Measurements from ENCODE around the gene DNAAF8.
"Not testable (repeated sequence)": the region's sequence is repeated elsewhere in the genome, so short reads cannot be mapped to it uniquely, and the experiment has no call there.

DNAAF8 gene

GRCh38 chr16:4728676-4729075 is 5.7 kb upstream of the DNAAF8 start:
- no peak overlapping the region for H3K9ac ChIP-seq (ENCODE audit: insufficient read length, low read depth)
- no peak overlapping the region for H3K4me3 ChIP-seq (ENCODE audit: insufficient read length, low read depth)
- H3K36me3 ChIP-seq (ENCODE audit: insufficient read depth, insufficient read length, low read length) = peaks cover 76% of the 10 kb centered on the region
- no peaks in the 10 kb centered on the region for H3K9me3 ChIP-seq (ENCODE audit: insufficient read depth, low read length)
- no peak for DNase-seq (ENCODE audit: low read depth, low spot score)
- no peaks in the 10 kb centered on the region for H3K27me3 ChIP-seq (ENCODE audit: insufficient read depth, insufficient read length)
- TF ChIP-seq ZNF274 (IDR thresholded peaks at IDR 0.05; ENCODE audit: low read depth, low read length) (no peak), SUZ12 (IDR thresholded peaks at IDR 0.05; ENCODE audit: extremely low read depth, insufficient read depth, insufficient read length) (no peak), YY1 (IDR thresholded peaks at IDR 0.05; ENCODE audit: insufficient read depth, insufficient read length) (no peak)
- H3K4me1 ChIP-seq (ENCODE audit: insufficient read depth, insufficient read length) = no peaks in the 10 kb centered on the region

DNA sequence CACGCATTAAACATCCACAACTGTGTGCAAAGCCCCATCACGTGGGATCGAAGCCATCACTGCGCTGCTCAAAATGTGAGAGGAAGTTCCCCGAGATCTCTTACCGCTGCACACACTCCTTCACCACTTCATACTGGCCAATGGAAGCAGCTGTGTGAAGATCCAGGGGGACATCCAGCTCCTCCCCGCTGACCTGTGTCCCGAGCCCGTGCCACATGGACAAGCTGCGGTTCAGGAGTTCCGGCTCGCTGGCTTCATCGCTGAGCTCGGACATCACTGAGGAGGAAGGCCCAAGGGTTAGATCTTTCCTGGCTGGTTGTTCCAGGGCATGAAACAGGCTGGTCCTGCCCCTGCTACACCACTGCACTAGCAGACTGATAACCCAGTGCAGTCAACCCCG is 4.5 kb upstream of the DNAAF8 start:
- TF ChIP-seq SUZ12 (IDR thresholded peaks at IDR 0.05; ENCODE audit: extremely low read depth, insufficient read depth, insufficient read length) (no peak), ZNF274 (IDR thresholded peaks at IDR 0.05; ENCODE audit: low read depth, low read length) (no peak), YY1 (IDR thresholded peaks at IDR 0.05; ENCODE audit: insufficient read depth, insufficient read length) (no peak)

DNA sequence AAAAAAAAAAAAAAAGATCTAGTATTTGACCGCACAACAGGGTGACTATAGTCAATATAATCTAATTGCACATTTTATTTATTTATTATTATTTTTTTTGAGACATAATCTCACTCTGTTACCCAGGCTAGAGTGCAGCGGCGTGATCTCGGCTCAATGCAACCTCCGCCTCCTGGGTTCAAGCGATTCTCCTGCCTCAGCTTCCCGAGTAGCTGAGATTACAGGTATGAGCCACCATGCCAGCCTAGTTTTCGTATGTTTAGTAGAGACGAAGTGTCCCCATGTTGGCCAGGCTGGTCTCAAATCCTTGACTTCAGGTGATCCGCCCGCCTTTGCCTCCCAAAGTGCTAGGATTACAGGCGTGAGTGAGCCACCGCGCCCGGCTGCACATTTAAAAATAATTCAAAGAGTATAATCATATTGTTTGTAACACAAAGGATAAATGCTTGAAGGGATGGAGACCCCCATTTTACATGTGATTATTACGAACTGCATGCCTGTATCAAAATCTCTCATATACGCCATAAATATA is 1.1 kb upstream of the DNAAF8 start:
- peaks cover 37% of the 10 kb centered on the region for H3K36me3 ChIP-seq (ENCODE audit: insufficient read depth, insufficient read length, low read length)
- peaks cover 6% of the 10 kb centered on the region for H3K4me1 ChIP-seq (ENCODE audit: insufficient read depth, insufficient read length)
- no peaks in the 10 kb centered on the region for H3K27me3 ChIP-seq (ENCODE audit: insufficient read depth, insufficient read length)
- peak overlapping the region; percentile 93 for H3K4me3 ChIP-seq (ENCODE audit: insufficient read length, low read depth)
- no peak for DNase-seq (ENCODE audit: low read depth, low spot score)
- H3K9ac ChIP-seq (ENCODE audit: insufficient read length, low read depth) = peak overlapping the region; percentile 96
- no peaks in the 10 kb centered on the region for H3K9me3 ChIP-seq (ENCODE audit: insufficient read depth, low read length)
- TF ChIP-seq ZNF274 (IDR thresholded peaks at IDR 0.05; ENCODE audit: low read depth, low read length) = no peak
- TF ChIP-seq YY1 (IDR thresholded peaks at IDR 0.05; ENCODE audit: insufficient read depth, insufficient read length) = no peak
- no peak for TF ChIP-seq SUZ12 (IDR thresholded peaks at IDR 0.05; ENCODE audit: extremely low read depth, insufficient read depth, insufficient read length)

More for the DNA sequence above, 4.5 kb upstream of the DNAAF8 start:
- H3K4me3 ChIP-seq (ENCODE audit: insufficient read length, low read depth) = no peak overlapping the region
- H3K4me1 ChIP-seq (ENCODE audit: insufficient read depth, insufficient read length) = no peaks in the 10 kb centered on the region
- H3K9me3 ChIP-seq (ENCODE audit: insufficient read depth, low read length) = no peaks in the 10 kb centered on the region
- no peak for DNase-seq (ENCODE audit: low read depth, low spot score)
- peaks cover 65% of the 10 kb centered on the region for H3K36me3 ChIP-seq (ENCODE audit: insufficient read depth, insufficient read length, low read length)
- no peak overlapping the region for H3K9ac ChIP-seq (ENCODE audit: insufficient read length, low read depth)
- no peaks in the 10 kb centered on the region for H3K27me3 ChIP-seq (ENCODE audit: insufficient read depth, insufficient read length)

DNA sequence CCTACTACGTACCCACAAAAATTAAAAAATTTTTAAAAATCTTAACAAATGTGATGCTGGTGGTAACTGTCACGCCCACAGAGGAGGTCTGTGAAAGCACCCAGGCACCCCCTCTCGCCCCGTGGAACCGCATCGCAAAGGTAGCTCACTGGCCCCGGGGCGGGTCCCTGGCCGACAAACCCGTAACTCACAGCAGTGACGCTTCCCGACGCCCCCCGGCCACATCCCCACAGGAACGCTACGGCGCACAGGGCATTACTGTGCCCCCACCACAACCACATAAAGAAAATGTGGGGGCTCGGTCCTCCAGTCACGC is 632 bp upstream of the DNAAF8 start:
- Histone ChIP-seq H3K9ac (ENCODE audit: insufficient read length, low read depth) (peak overlapping the region; percentile 96), H3K4me1 (ENCODE audit: insufficient read depth, insufficient read length) (peaks cover 6% of the 10 kb centered on the region), H3K36me3 (ENCODE audit: insufficient read depth, insufficient read length, low read length) (peaks cover 33% of the 10 kb centered on the region), H3K4me3 (ENCODE audit: insufficient read length, low read depth) (peak overlapping the region; percentile 93), H3K9me3 (ENCODE audit: insufficient read depth, low read length) (no peaks in the 10 kb centered on the region), H3K27me3 (ENCODE audit: insufficient read depth, insufficient read length) (no peaks in the 10 kb centered on the region)
- no peak for TF ChIP-seq ZNF274 (IDR thresholded peaks at IDR 0.05; ENCODE audit: low read depth, low read length)
- DNase-seq (ENCODE audit: low read depth, low spot score) = no peak

DNA sequence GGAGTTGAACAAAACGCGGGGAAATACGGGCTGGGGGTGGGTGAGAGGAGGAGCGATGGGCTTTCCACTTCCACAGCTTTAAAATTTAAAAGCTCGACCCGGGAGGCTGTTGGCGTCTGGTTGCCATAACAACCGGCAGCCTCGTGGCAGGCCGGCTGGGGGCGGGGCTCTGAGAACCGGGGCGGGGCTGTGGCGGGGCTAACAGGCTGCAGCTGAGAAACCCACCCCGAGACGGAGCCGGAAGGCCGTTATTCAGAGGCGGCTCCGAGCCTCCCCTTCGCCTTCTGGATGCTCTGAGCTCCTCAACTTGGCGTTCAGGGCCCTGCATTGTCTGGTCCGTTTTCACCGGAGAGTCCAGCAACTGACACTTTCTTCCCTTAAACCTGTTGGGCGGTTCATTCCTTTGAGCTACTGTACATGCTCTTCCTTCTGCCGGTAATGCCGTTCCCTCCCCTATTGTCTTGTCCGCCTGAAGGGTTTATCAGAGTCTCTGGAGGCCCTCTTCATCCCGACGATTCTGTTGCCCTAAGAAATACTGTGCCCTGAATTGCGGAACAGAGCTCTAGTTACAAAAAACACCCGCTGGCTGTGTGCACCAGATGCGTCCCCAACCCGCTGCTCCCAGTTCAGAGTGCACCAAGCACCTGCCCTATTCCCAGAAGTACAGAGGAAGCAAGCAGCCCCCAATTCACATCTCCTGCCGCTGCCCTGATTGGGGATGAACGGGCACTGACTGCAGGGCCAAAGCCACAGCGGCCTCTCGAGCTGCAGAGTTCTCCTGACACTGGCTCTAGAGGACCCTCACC is 596 bp downstream of the DNAAF8 start:
- Histone ChIP-seq H3K36me3 (ENCODE audit: insufficient read depth, insufficient read length, low read length) (peaks cover 22% of the 10 kb centered on the region), H3K27me3 (ENCODE audit: insufficient read depth, insufficient read length) (no peaks in the 10 kb centered on the region), H3K4me3 (ENCODE audit: insufficient read length, low read depth) (peak overlapping the region; percentile 93), H3K4me1 (ENCODE audit: insufficient read depth, insufficient read length) (peaks cover 6% of the 10 kb centered on the region), H3K9ac (ENCODE audit: insufficient read length, low read depth) (peak overlapping the region; percentile 96), H3K9me3 (ENCODE audit: insufficient read depth, low read length) (no peaks in the 10 kb centered on the region)
- peak; percentile 76 for DNase-seq (ENCODE audit: low read depth, low spot score)
- TF ChIP-seq YY1 (IDR thresholded peaks at IDR 0.05; ENCODE audit: insufficient read depth, insufficient read length) = no peak

DNA sequence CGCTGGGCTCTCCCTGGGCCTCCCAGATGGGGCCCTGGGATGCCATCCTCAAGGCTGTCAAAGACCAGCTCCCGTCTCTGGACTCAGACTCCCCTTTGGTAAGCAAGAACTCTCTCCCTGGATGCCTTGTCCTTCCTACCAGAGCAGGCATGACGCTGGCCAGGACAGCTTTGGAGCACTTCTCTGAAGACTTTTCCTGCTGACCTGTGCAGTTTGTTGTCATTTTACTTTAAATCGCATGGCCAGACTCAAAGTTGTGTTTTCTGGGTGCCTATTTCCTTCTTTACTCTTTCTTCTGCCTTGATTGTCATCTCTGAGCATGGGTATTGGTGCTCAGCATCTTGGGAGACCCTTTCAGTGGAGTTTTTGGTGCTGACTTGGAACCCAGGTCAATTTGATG is 2.2 kb downstream of the DNAAF8 start:
- DNase-seq (ENCODE audit: low read depth, low spot score) = no peak
- Histone ChIP-seq H3K27me3 (ENCODE audit: insufficient read depth, insufficient read length) (no peaks in the 10 kb centered on the region), H3K9ac (ENCODE audit: insufficient read length, low read depth) (no peak overlapping the region), H3K4me3 (ENCODE audit: insufficient read length, low read depth) (no peak overlapping the region), H3K4me1 (ENCODE audit: insufficient read depth, insufficient read length) (peaks cover 8% of the 10 kb centered on the region), H3K9me3 (ENCODE audit: insufficient read depth, low read length) (no peaks in the 10 kb centered on the region), H3K36me3 (ENCODE audit: insufficient read depth, insufficient read length, low read length) (peaks cover 8% of the 10 kb centered on the region)
- TF ChIP-seq SUZ12 (IDR thresholded peaks at IDR 0.05; ENCODE audit: extremely low read depth, insufficient read depth, insufficient read length) (no peak), ZNF274 (IDR thresholded peaks at IDR 0.05; ENCODE audit: low read depth, low read length) (no peak), YY1 (IDR thresholded peaks at IDR 0.05; ENCODE audit: insufficient read depth, insufficient read length) (no peak)

DNA sequence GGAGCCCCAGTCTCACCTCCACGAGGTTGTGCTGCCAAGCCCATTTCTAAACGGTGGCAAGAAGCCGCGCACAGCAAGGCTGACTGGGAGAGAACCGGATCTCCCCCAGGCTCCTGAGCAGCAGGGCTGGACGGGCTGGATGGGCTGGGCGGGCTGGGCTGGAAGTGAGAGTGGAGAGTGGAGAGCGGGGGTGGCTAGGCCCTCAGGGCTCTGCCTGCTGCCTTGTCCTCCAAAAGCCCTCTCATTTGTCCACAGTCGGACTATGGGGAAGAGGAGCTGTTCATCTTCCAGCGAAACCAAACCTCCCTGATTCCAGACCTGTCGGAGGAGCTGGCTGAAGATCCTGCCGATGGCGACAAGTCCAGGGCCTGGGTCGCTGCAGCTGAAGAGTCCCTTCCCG is 3.2 kb downstream of the DNAAF8 start:
- no peak for DNase-seq (ENCODE audit: low read depth, low spot score)
- no peaks in the 10 kb centered on the region for H3K9me3 ChIP-seq (ENCODE audit: insufficient read depth, low read length)
- TF ChIP-seq ZNF274 (IDR thresholded peaks at IDR 0.05; ENCODE audit: low read depth, low read length) (no peak), SUZ12 (IDR thresholded peaks at IDR 0.05; ENCODE audit: extremely low read depth, insufficient read depth, insufficient read length) (no peak), YY1 (IDR thresholded peaks at IDR 0.05; ENCODE audit: insufficient read depth, insufficient read length) (no peak)
- H3K36me3 ChIP-seq (ENCODE audit: insufficient read depth, insufficient read length, low read length) = no peaks in the 10 kb centered on the region
- no peak overlapping the region for H3K4me3 ChIP-seq (ENCODE audit: insufficient read length, low read depth)
- H3K27me3 ChIP-seq (ENCODE audit: insufficient read depth, insufficient read length) = no peaks in the 10 kb centered on the region
- H3K4me1 ChIP-seq (ENCODE audit: insufficient read depth, insufficient read length) = peaks cover 8% of the 10 kb centered on the region
- no peak overlapping the region for H3K9ac ChIP-seq (ENCODE audit: insufficient read length, low read depth)

GRCh38 chr16:4738370-4738769 is 4.0 kb downstream of the DNAAF8 start:
- not testable (repeated sequence) for H3K9me3 ChIP-seq (ENCODE audit: insufficient read depth, low read length); H3K4me3 ChIP-seq (ENCODE audit: insufficient read length, low read depth); H3K9ac ChIP-seq (ENCODE audit: insufficient read length, low read depth); H3K27me3 ChIP-seq (ENCODE audit: insufficient read depth, insufficient read length); DNase-seq (ENCODE audit: low read depth, low spot score); H3K36me3 ChIP-seq (ENCODE audit: insufficient read depth, insufficient read length, low read length); H3K4me1 ChIP-seq (ENCODE audit: insufficient read depth, insufficient read length)
